Superior temporal gyrus (tissue), 1 donor: ENCODE measurements around the gene MAML2.

Experiments used
- DNase-seq: peaks from one replicate; pipeline ENCODE4 v3.0.0-alpha.2; 2016; ENCODE audit errors: extremely low spot score

Gene MAML2

GRCh38 chr11:96211436-96211835 lies 131.6 kb downstream of the MAML2 start:
- no peak for DNase-seq

GRCh38 chr11:96207459-96208449 lies 135.2 kb downstream of the MAML2 start:
- DNase-seq = no peak

GRCh38 chr11:96206955-96207354 lies 136.0 kb downstream of the MAML2 start:
- DNase-seq = no peak

GRCh38 chr11:96205460-96205809 lies 137.6 kb downstream of the MAML2 start:
- peak; percentile 61 for DNase-seq

- no peak for DNase-seq
Measured at GRCh38 chr11:96204721-96205459, 138.1 kb downstream of the MAML2 start.

GRCh38 chr11:96204366-96204659 lies 138.7 kb downstream of the MAML2 start:
- no peak for DNase-seq

- no peak for DNase-seq
Measured at GRCh38 chr11:96203567-96204365, 139.2 kb downstream of the MAML2 start.

- DNase-seq = no peak
Measured at GRCh38 chr11:96200243-96200642, 142.8 kb downstream of the MAML2 start.

GRCh38 chr11:96199563-96200025 lies 143.4 kb downstream of the MAML2 start:
- no peak for DNase-seq

- no peak for DNase-seq
Measured at GRCh38 chr11:96197801-96198701, 144.9 kb downstream of the MAML2 start.

GRCh38 chr11:96197103-96197502 lies 145.9 kb downstream of the MAML2 start:
- DNase-seq = no peak

GRCh38 chr11:96196181-96196662 lies 146.8 kb downstream of the MAML2 start:
- DNase-seq = peak; percentile 70

- DNase-seq = no peak
Measured at GRCh38 chr11:96195671-96196070, 147.3 kb downstream of the MAML2 start.

GRCh38 chr11:96194581-96195374 lies 148.2 kb downstream of the MAML2 start:
- DNase-seq = no peak

- no peak for DNase-seq
Measured at GRCh38 chr11:96193745-96194443, 149.1 kb downstream of the MAML2 start.

- no peak for DNase-seq
Measured at GRCh38 chr11:96191752-96192151, 151.2 kb downstream of the MAML2 start.

- DNase-seq = no peak
Measured at GRCh38 chr11:96189351-96189750, 153.6 kb downstream of the MAML2 start.

- no peak for DNase-seq
Measured at GRCh38 chr11:96188243-96189006, 154.6 kb downstream of the MAML2 start.

GRCh38 chr11:96187822-96188221 lies 155.2 kb downstream of the MAML2 start:
- no peak for DNase-seq
